GM19193 (cell line): ENCODE results near the gene AMOTL2.

Source experiments
- POLR2A ChIP-seq: IDR thresholded peaks from 4 replicates; pipeline ENCODE4 v1.6.1; 2011; ENCODE audit not compliant: insufficient read depth, insufficient read length; ENCODE audit errors: extremely low read depth

AMOTL2 gene

DNA sequence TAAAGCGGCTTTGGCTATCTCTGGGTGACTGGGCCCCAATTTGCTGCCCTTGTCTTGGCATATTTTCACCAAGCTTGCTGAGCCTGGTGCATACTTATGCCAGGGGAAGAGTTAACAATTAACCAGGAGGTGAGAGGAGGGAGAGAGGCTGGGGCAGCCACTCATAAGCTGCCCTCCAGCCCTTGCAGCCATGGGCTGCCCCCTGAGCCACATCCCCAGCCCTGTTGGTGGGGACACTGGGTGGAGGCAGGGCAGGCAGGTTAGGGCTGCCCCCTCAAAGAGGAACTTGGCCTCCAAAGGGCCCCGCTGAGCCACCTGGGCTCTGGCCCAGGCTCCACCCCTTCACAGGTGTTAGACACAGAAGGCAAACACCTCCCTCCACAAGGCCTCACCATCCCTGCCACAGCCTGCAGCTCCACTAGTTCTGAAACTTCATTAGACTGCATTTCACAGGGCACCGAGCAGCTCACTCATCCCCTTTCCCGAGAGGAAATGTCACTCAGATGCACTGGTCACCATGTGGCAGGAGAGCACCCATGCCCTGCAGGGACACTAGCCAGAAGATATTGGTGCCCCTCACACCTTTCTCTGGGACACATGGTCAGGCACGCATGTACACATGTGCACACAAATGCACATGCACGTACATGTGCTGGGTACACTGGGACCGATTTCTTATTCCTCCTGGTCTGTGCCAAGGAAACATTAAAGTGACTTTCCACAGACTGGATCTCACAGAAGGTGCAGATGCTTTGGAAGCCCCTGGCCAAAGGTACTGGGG, 20.2 kb downstream of the AMOTL2 start:
- no peak for TF ChIP-seq POLR2A

DNA sequence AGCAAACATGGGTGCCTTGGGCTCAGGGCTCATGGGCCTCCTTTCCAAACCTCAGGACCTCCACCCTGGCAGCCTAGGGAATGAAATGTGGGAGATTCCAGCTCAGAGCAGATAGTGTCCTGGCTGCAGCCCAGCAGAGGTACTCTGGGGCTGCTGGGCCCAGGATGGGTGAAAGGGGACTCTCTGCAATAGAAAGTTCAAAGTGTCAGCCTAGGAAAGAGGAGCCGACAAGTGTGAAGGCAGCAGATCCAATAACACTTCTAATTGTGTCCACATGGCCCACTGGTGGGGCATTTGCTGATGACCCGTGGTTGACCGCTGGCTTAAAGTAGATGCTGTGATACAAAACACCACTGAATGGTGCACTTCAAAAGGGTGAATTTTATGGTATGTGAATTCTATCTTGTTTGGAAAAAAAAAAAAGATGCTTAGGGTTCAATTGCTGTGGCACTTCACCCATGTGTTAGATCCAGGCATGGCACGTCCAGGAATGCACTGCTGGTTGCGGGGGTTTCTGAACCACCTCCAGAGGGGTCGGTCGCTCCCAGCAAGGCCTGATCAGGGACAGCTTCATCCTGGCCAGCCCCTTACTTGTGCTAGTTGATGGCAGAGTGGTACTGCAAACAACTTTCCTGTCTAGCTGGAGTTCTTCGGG, 20.9 kb downstream of the AMOTL2 start:
- no peak for TF ChIP-seq POLR2A

DNA sequence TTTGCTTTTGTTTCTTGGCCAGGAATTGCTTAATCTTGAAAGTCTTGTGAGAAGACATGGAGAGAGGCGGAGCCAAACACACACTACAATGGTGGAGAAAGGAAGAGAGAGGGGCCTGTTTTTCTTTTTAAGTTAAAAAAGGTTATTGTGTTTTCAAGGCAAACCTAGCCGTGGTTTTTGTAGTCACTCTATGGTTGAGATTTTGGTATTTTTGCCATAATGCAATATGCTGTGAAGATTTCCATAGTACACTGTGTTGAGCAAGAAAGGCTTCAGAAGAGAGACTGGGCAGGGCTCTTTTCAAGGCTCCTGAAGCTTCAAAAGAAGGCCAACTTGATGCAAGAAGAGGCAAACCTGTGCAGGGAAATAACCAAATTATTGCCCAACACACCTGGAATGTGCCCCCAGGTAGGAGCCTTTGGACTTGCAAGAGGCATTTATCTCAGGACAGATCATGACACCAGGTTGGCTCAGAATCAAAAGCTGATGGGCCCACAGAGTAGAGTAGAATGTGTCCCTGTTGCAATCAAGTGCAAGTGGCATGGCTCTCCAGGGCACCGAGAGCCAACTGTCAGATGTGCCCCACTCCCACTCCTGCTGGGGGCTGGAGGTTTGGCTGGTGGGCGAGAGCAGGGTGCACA, 22.1 kb downstream of the AMOTL2 start:
- TF ChIP-seq POLR2A: no peak

DNA sequence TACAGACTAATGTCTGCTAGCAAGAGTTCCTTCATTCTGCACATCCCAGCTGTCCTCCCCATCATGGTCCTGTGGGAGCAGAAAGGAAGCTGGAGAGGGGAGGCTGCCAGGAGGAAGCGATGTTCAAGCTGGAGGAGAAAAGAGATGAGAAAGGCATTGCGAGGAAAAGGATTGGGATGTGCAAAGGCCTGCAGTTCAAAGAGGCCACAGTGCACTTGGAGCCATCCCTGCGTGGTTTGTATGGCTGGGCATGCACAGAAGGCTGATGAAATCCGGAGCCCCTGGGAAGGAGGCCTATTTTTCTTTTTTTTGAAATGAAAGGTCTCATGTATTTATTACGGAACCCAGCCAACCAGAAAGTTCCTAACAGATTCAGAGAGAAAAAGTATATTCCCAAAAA, 22.8 kb downstream of the AMOTL2 start:
- TF ChIP-seq POLR2A: no peak

DNA sequence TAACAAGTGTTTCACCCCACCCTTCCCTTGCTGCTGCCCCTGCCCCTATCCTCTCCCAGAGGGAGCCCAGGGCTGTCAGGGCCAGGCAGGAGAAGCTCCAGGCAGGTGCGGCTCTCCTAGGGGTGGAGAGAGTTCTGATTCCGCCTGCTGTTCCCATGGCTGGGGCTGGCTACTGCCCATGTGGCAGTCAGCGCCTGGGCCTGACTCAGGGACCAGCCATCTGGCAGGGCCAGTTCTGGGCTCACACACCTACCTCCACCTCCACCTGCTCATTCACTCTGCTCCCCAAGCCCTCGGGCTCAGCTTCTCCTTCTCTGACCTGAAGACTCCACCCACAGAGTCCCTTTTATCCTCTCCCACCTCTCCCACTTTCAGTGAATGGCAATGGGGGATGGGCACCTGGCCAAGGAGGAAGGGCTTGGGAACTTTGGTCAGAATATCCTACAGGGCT, 23.4 kb downstream of the AMOTL2 start:
- no peak for TF ChIP-seq POLR2A

DNA sequence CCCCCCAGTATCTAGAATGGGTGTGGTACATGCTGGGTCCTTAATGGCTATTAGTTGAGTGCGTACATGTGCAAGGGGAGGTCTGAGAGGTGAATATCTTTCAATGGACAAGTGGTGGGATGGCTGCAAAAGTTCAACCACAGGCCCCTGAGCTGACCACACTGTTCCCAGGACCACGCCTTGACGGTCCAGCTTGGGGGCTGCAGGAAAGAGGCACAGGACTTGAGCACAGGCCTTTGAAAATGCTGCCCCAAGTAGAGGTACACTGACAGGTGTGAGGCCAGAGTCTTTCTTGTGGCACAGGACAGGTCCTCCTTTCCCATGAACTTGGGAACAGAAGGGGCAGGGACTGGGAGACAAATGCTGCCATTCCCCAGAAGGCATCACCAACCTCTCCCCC, 24.0 kb downstream of the AMOTL2 start:
- no peak for TF ChIP-seq POLR2A

DNA sequence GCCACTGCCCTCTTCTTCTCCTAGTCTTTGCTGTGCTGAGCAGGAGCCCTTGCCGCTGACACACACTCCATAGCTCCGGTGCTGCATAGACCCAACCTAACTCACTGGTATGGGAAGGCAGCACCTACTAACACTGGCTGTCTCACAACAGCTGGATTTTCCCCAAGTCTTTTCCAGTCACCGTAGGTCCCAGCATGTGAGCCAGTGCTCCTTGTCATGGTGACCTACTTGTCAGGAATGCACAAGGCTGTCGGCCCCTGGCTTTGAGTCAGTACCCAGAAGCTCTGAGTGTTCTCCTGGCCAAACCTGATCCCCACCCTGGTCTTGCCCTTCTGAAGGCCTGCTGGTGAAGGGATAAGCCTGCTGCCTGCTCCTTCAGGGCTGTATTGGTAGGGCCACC, 25.7 kb downstream of the AMOTL2 start:
- TF ChIP-seq POLR2A: no peak

DNA sequence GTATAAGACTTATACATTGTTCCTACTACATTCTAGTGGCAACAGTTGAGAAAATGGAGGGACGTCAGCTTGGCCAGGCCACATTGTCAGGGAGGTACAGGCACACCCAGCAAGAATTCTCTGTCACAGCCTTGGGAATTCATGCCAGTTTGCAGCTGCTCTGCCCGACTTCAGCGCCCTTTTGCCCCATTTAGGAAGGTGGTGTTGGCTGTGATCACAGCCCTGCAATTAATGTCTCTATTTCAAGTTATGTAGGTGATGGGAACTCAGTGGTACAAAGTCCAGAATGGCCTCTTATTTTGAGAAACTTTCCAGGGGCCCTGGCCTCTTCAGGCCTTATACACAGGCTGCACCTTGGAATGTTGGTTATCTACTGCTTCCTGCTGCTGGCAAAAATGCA, 26.7 kb downstream of the AMOTL2 start:
- no peak for TF ChIP-seq POLR2A

DNA sequence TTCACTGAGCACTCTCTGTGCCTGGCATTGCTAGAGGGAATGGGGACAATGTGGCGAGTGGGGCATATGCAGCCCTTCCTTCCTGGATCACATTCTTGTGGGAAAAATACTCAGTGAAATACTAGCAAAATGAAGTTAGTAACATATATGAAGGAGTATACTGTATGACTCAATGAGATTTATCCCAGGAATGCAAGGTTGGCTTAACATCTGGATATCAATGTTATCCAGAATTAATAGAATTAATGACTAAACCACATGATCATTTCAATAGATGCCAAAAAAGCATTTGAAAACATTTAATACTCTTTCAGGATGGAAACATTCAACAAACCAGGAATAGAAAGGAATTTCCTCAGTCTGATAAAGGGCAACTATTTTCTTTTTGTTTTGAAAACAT, 27.5 kb downstream of the AMOTL2 start:
- no peak for TF ChIP-seq POLR2A

DNA sequence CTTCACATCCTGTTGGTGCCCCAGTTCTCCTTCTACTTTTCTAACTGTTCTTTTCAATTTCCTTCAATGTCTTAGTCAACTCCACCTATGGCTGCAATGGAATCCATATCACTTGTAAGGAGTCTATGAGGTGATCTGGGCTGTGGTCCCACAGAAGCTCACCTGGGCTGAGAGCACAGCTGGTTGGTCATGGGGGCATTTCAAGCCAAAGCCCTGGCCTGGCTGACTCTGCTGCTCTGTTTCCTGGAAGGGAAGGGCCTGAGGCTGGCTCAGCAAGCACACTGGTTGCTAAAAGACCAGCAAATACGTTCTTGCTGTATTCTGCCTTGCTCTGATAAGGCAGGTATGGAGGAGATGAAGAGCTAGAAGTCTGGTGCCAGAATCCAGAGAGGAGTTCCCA, 29.0 kb downstream of the AMOTL2 start:
- TF ChIP-seq POLR2A: no peak

DNA sequence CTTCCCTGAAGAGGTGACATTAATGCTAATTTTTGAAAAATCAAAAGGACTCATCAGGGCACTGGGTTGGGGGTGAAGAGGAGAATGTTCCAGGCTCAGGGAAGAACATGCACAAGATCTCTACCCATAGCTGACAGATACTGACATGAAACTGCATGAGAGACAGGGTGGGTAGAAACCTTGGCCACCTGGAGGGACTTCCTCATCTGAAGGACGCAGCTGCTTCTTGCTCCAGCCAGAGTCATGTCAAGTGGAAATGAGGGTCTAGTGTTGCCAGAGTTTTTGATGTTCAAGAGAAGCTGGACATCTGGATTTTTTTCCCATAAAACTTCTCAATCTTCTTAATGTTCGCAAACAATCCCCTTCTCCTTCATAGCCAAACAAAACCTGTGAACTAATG, 29.7 kb downstream of the AMOTL2 start:
- no peak for TF ChIP-seq POLR2A

DNA sequence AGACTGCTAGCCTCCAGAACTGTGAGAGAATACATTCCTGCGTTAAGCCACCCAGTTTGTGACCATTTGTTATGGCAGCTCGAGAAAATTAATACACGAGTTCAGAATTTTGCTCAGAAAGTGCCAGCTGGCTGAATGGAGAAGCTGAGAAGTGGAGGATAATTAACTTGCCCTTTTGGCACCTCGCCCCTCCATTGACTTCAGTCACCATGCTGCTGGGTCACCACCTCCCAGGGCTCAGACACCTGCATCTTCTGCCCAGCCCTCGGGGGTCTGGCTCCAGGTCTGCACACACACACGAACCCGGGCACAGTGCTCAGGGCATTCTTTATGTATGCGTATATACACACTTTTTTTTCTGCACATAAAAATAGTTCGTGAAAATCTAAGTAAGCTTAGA, 32.0 kb downstream of the AMOTL2 start:
- no peak for TF ChIP-seq POLR2A

DNA sequence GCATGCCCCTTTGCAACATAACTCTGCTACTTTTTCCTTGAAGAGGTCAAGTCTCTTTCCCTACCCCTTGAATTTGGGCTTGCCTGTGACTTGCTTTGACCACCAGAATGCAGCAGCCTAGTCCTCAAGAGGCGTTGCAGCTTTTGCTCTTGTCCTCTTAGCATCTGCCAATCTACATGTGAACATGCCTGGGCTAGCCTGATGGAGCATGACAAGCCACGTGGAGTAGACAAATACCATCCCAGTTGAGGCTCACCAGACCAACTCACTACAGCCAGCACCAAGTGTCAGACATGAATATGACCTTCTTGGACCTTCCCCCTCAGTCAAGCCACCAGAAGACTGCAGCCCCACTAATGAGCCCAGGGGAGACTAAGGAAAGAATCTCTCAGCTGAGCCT, 32.9 kb downstream of the AMOTL2 start:
- no peak for TF ChIP-seq POLR2A

DNA sequence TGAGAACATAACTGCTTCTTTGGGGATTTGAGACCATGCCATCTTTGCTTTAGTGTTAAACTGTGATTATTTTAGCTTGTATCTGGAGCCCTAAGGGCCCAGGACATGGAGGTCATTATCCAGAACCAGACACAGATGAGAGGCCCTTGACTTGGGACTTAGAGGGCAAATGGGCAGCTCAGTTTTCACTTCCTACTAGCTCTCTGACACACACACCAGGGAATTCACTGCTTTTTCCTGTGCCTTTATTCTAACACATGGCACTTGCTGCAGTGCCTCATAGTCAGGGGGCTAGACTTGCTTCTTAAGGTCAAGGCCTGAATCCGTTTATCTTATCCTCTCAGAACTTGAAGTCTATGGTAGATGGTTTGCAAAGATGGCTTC, 33.3 kb downstream of the AMOTL2 start:
- no peak for TF ChIP-seq POLR2A

DNA sequence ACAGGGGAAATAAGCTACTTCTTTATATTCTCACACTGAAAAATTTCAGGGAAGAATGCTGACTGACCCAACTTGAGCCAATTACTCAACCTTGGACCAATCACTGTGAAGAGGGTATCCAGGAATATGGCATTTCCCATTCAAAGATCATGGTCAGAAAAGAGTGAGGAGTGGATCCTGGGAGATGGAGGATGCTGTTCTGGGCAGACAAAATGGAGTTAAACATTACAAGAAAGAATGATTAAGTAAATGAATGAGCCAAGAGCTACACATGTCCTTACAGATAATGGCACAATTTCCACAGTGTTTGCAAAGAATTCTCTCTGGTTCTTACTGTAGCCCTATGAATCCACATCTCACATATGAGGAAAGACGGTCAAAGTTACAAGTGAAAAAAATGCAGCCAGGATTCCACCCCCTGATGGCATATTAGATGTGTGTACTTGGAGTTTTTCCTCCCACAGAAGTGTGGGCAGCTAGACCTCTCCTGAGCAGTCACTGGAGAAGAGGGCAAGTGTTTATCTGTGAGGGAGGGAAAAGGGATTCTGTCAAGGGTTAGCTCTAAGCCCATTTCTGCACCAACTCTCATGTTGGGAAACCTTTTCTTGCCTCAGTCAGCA, 33.8 kb downstream of the AMOTL2 start:
- TF ChIP-seq POLR2A: no peak
